Suprapubic skin (tissue), 4 donors: ENCODE results near the gene EPX.
"Not testable (repeated sequence)": the region's sequence is repeated elsewhere in the genome, so short reads cannot be mapped to it uniquely, and the experiment has no call there.

ENCODE experiments used
- EP300 ChIP-seq: sonication (generic); formaldehyde crosslinking; IDR thresholded peaks from one replicate; pipeline ENCODE4 v1.6.1; 2017; ENCODE audit warnings: antibody characterized with exemption
- POLR2AphosphoS5 ChIP-seq, 3 donors: sonication (generic); formaldehyde crosslinking; IDR thresholded peaks; one replicate each; pipeline ENCODE4 v1.6.1; 2017; ENCODE audit warnings: antibody characterized with exemption in 3 of 3
- TF ChIP-seq, protein P1 (sequence below), 2 donors: fragments of 200-600 bp in 1 of 2; fragments of 450-650 bp in 1 of 2; sonication (generic) in 1 of 2; IDR thresholded peaks; one replicate each; pipeline ENCODE4 v1.5.1; 2016 to 2019; ENCODE audit warnings: antibody characterized with exemption in 2 of 2, mild to moderate bottlenecking in 1 of 2, moderate library complexity in 1 of 2

DNA sequence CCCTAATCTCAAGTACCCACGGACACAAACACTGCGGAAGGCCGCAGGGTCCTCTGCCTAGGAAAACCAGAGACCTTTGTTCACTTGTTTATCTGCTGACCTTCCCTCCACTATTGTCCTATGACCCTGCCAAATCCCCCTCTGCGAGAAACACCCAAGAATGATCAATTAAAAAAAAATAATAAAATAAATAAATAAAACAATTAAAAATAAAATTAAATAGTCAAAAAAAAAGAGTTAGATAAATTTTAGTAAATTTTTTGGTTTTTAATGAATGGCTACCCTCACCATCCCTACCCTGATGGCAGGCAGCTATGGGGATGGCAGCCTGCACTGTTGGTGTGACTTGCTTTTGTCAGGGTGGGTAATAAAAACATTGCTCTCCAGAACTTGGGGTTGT is 49.2 kb upstream of the EPX start:
- TF ChIP-seq, protein P1, sequence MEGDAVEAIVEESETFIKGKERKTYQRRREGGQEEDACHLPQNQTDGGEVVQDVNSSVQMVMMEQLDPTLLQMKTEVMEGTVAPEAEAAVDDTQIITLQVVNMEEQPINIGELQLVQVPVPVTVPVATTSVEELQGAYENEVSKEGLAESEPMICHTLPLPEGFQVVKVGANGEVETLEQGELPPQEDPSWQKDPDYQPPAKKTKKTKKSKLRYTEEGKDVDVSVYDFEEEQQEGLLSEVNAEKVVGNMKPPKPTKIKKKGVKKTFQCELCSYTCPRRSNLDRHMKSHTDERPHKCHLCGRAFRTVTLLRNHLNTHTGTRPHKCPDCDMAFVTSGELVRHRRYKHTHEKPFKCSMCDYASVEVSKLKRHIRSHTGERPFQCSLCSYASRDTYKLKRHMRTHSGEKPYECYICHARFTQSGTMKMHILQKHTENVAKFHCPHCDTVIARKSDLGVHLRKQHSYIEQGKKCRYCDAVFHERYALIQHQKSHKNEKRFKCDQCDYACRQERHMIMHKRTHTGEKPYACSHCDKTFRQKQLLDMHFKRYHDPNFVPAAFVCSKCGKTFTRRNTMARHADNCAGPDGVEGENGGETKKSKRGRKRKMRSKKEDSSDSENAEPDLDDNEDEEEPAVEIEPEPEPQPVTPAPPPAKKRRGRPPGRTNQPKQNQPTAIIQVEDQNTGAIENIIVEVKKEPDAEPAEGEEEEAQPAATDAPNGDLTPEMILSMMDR (IDR thresholded peaks at IDR 0.05), result not testable (repeated sequence)
- not testable (repeated sequence) for TF ChIP-seq POLR2AphosphoS5 (IDR thresholded peaks at IDR 0.05); EP300
